Measurements from ENCODE around the gene ADSL.

The ADSL gene

GRCh38 chr22:40436505-40437431, 90.5 kb downstream of the ADSL start:
- Mint-ChIP-seq H3K4me1 (ENCODE audit: low read depth in 2 of 2) (peaks cover 22 to 23% of the 10 kb centered on the region in 2 donors), H3K9me3 (no peaks in the 10 kb centered on the region), H3K27me3 (no peaks in the 10 kb centered on the region), H3K4me3 (peak overlapping the region; percentile 33 to 50), H3K36me3 (ENCODE audit: insufficient read depth) (peaks cover 24% of the 10 kb centered on the region), H3K27ac (peak overlapping the region; percentile 72 to 75)
- ATAC-seq (replicated peaks) (peak; percentile 73), DNase-seq (peak in 1 of 3 experiments; percentile 14)
